Measurements from ENCODE around the gene KIF3C.

KIF3C gene

DNA sequence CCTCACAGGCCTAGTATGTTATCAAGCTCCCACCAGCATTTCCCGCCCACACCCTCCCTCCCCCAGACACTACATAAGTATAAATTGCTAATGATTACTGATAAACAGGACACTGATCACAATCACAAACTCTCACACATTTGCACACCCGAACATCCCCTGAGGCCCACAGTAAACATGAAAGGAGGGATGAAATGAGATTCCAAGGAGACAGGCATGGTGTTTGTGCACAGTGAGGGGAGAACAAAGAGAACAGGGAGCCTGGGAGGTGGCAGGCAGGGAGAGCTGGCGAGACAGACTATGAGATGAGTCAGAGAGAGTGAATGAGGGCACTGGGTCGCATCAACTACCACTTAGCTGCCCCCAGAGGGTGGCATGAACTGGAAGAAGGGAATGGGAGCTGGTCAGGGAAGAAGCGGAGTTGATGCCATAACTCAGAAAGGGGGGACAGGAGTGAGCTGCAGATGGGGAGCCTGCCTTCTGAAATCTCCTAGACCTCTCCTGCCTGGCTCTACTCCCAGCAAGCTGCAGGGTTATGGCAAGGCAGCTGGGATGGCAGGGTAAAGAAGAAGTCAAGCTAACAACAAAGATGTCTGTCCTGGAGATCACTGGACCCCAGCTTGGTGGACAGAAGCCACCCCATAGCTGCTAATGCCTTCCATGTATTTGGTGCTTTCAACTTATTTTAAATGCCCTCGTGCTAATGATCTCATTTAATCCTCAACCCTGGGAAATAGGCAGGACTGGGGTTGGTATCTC, 5.1 kb downstream of the KIF3C start:
- TF ChIP-seq SP1 (IDR thresholded peaks at IDR 0.05) (no peak), CTBP1 (IDR thresholded peaks at IDR 0.05; ENCODE audit: borderline replicate concordance) (no peak), L3MBTL2 (conservative IDR thresholded peaks at IDR 0.05) (no peak), TARDBP (IDR thresholded peaks at IDR 0.05) (no peak), ZNF384 (IDR thresholded peaks at IDR 0.05) (no peak), HDGF (IDR thresholded peaks at IDR 0.05; ENCODE audit: borderline replicate concordance) (no peak), FOXA1 (IDR thresholded peaks at IDR 0.05) (no peak), SUZ12 (IDR thresholded peaks at IDR 0.05) (no peak), ARNT (IDR thresholded peaks at IDR 0.05) (no peak), ELF4 (IDR thresholded peaks at IDR 0.05) (no peak), FOXK2 (IDR thresholded peaks at IDR 0.05) (no peak), LEF1 (IDR thresholded peaks at IDR 0.05; ENCODE audit: borderline replicate concordance) (no peak), NFRKB (IDR thresholded peaks at IDR 0.05) (no peak)
- TF ChIP-seq, protein P1, sequence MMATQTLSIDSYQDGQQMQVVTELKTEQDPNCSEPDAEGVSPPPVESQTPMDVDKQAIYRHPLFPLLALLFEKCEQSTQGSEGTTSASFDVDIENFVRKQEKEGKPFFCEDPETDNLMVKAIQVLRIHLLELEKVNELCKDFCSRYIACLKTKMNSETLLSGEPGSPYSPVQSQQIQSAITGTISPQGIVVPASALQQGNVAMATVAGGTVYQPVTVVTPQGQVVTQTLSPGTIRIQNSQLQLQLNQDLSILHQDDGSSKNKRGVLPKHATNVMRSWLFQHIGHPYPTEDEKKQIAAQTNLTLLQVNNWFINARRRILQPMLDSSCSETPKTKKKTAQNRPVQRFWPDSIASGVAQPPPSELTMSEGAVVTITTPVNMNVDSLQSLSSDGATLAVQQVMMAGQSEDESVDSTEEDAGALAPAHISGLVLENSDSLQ (IDR thresholded peaks at IDR 0.05), result no peak
- POLR2A ChIA-PET, result no interaction called here
- CTCF ChIA-PET, result interaction anchor here (1.3 kb wide), 1 partner anchor 125 kb away, joined by 3 read pairs; no protein-coding TSS in a partner anchor
- no peak for DNase-seq (ENCODE audit: extremely low spot score)

DNA sequence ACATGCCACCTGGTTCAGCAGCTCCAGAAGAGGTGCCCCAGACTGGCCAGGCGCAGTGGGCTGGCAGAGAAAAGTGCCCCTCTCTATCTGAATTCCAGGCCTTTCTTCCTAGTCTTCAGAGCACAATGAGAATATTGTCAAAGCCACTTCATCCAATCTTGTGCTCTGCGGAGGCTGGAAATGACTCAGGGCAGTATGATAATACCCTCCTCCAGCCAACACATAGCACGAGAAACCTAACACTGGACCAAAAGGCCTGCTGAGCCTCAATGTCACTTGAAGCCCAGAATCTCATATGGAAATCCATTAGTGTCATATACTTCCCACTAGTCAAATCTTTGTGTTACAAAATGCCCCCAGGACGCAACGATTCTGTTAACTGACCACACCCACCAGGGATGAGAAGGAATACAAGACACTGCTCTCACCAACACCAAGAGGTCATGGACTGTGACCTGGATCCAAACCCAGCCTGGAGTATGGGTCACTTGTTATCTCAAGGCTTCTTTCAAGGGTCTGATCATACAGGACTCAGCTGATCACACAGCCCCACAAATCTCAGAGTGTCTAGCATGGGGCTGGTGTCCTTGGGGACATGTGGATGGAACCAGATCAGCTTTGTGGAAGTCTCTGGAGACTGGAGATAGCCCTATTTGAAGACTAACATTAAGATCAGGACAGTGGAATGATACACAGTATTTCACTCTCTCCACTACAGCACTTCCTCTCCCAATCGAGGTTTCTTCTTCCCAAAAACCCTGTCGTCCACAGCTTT, 10.1 kb downstream of the KIF3C start:
- POLR2A ChIA-PET, result no interaction called here
- CTCF ChIA-PET, result no interaction called here
- DNase-seq (ENCODE audit: extremely low spot score), result no peak
- TF ChIP-seq ELF4 (IDR thresholded peaks at IDR 0.05), result no peak
- TF ChIP-seq SUZ12 (IDR thresholded peaks at IDR 0.05), result no peak
- no peak for TF ChIP-seq L3MBTL2 (conservative IDR thresholded peaks at IDR 0.05)
- no peak for TF ChIP-seq BHLHE40 (IDR thresholded peaks at IDR 0.05; ENCODE audit: borderline replicate concordance)
- TF ChIP-seq FOXM1 (IDR thresholded peaks at IDR 0.05; ENCODE audit: borderline replicate concordance), result no peak
- TF ChIP-seq LEF1 (IDR thresholded peaks at IDR 0.05; ENCODE audit: borderline replicate concordance), result no peak
- no peak for TF ChIP-seq TARDBP (IDR thresholded peaks at IDR 0.05)
- TF ChIP-seq CTBP1 (IDR thresholded peaks at IDR 0.05; ENCODE audit: borderline replicate concordance), result no peak
- TF ChIP-seq SP1 (IDR thresholded peaks at IDR 0.05), result no peak
- TF ChIP-seq HDGF (IDR thresholded peaks at IDR 0.05; ENCODE audit: borderline replicate concordance), result no peak
- TF ChIP-seq ZNF384 (IDR thresholded peaks at IDR 0.05), result no peak
- TF ChIP-seq ARNT (IDR thresholded peaks at IDR 0.05), result no peak
- TF ChIP-seq, protein P1 (IDR thresholded peaks at IDR 0.05), result no peak
- no peak for TF ChIP-seq FOXK2 (IDR thresholded peaks at IDR 0.05)
- no peak for TF ChIP-seq FOXA1 (IDR thresholded peaks at IDR 0.05)

DNA sequence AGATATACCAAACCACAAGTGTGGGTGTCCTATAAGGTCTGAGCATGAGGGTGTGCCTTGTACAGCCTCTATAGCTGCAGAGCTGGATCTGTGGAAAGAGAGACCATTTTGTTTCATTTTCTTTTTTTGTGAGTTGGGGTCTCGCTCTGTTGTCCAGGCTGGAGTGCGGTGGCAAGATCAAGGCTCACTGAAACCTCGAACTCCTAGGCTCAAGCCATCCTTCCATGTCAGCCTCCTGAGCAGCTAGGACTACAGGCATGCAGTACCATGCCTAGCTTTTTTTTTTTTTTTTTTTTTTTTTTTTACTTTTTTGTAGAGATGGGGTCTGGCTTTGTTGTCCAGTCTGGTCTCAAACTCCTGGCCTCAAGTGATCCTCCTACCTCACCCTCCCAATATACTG, 10.7 kb downstream of the KIF3C start:
- POLR2A ChIA-PET, result no interaction called here
- no peak for DNase-seq (ENCODE audit: extremely low spot score)
- no peak for TF ChIP-seq ZNF384 (IDR thresholded peaks at IDR 0.05)
- no peak for TF ChIP-seq L3MBTL2 (conservative IDR thresholded peaks at IDR 0.05)
- no peak for TF ChIP-seq HDGF (IDR thresholded peaks at IDR 0.05; ENCODE audit: borderline replicate concordance)
- TF ChIP-seq, protein P1 (IDR thresholded peaks at IDR 0.05), result no peak
- TF ChIP-seq ARNT (IDR thresholded peaks at IDR 0.05), result no peak
- TF ChIP-seq ELF4 (IDR thresholded peaks at IDR 0.05), result no peak
- no peak for TF ChIP-seq SUZ12 (IDR thresholded peaks at IDR 0.05)
- TF ChIP-seq TARDBP (IDR thresholded peaks at IDR 0.05), result no peak
- TF ChIP-seq BHLHE40 (IDR thresholded peaks at IDR 0.05; ENCODE audit: borderline replicate concordance), result no peak
- no peak for TF ChIP-seq CTBP1 (IDR thresholded peaks at IDR 0.05; ENCODE audit: borderline replicate concordance)
- TF ChIP-seq FOXK2 (IDR thresholded peaks at IDR 0.05), result no peak
- TF ChIP-seq LEF1 (IDR thresholded peaks at IDR 0.05; ENCODE audit: borderline replicate concordance), result no peak
- no peak for TF ChIP-seq NFRKB (IDR thresholded peaks at IDR 0.05)
- no peak for TF ChIP-seq FOXM1 (IDR thresholded peaks at IDR 0.05; ENCODE audit: borderline replicate concordance)
- CTCF ChIA-PET, result no interaction called here

DNA sequence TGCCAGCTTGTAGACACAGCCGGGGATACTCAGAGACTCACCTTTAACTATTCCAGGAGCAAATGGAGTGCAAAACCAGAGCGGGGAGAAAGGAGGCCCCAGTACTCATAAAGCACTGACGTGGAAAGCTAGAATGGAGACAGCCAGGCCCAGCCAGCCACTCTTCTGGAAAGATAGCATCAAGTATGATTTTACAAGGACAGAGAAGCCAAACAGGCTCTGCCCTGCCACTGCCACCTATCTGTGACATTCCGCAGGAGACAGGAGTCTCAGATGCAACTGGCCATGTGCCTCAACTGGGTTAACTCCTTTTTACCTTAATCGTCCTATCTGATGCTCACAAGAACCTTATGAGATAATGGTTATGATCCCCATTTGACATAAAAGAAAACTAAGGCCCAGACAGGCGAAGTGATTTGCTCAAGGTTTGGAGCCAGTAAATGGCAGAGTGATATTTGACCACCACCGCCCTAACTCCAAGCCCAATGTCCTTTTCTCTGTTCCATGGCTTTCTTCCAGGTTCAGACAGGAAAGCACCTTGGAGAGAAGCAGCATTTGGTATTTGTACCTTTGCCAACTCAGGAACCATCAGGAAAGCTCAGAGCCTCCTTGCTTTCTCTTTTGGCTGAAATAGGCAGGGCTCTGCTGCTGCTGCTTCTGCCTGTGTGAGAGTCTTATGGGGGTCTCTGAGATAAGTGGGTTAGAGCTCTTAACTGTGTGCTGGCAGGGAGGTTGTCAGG, 15.6 kb downstream of the KIF3C start:
- ChIA-PET POLR2A (no interaction called here), CTCF (no interaction called here)
- DNase-seq (ENCODE audit: extremely low spot score), result no peak
- TF ChIP-seq FOXM1 (IDR thresholded peaks at IDR 0.05; ENCODE audit: borderline replicate concordance) (no peak), BHLHE40 (IDR thresholded peaks at IDR 0.05; ENCODE audit: borderline replicate concordance) (no peak), FOXA1 (IDR thresholded peaks at IDR 0.05) (no peak), ZNF384 (IDR thresholded peaks at IDR 0.05) (no peak), FOXK2 (IDR thresholded peaks at IDR 0.05) (no peak), NFRKB (IDR thresholded peaks at IDR 0.05) (no peak), HDGF (IDR thresholded peaks at IDR 0.05; ENCODE audit: borderline replicate concordance) (no peak), CTBP1 (IDR thresholded peaks at IDR 0.05; ENCODE audit: borderline replicate concordance) (no peak)
- TF ChIP-seq, protein P1 (IDR thresholded peaks at IDR 0.05), result no peak

Measured in HEK293T (cell line).